NCI-H1694 treated with DMSO at 0.1 percent for 48 hours (cell line): ENCODE measurements around the gene CTTNBP2NL.
"Not testable (repeated sequence)": the region's sequence is repeated elsewhere in the genome, so short reads cannot be mapped to it uniquely, and the experiment has no call there.

ENCODE experiments used
- DNase-seq: peaks from one replicate; lab custom pipeline; 2025; lab: John Stamatoyannopoulos, UW

CTTNBP2NL gene

GRCh38 chr1:112464501-112464900 is 68.5 kb downstream of the CTTNBP2NL start:
- no peak for DNase-seq

GRCh38 chr1:112465122-112465521 is 69.1 kb downstream of the CTTNBP2NL start:
- no peak for DNase-seq

DNA sequence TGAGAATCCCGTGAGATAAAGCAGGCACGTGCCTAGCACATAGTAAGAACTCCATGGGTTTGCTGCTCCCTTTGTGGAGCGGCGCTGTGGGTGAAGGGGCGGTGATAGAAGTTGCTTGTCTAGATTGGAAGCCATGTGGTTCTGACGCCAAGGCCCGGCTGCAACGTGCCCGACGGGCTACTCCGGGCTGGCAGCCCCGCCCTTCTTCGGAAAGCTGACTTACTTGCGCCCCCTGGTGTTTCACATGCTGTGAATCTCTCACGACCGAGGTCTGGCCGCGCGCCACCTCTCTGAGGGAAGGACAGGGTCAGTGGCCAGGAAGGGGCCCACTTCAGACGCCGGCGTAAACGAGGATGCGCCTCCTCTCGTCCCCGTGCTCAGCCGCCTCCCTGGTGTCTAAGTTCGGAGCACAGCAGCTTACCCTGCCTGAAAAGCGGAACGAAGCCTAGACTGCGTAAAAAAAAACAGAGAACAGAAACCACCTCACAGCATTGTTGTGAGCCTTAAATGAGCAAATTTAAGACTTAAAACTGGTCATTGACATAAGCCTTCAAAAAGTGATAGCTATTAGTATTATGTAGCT is 70.2 kb downstream of the CTTNBP2NL start:
- peak; percentile 78 for DNase-seq

- DNase-seq, result not testable (repeated sequence)
Observed at GRCh38 chr1:112470324-112470723, 74.3 kb downstream of the CTTNBP2NL start.

GRCh38 chr1:112470966-112471365 is 75.0 kb downstream of the CTTNBP2NL start:
- no peak for DNase-seq

GRCh38 chr1:112472142-112472541 is 76.1 kb downstream of the CTTNBP2NL start:
- DNase-seq, result no peak

DNA sequence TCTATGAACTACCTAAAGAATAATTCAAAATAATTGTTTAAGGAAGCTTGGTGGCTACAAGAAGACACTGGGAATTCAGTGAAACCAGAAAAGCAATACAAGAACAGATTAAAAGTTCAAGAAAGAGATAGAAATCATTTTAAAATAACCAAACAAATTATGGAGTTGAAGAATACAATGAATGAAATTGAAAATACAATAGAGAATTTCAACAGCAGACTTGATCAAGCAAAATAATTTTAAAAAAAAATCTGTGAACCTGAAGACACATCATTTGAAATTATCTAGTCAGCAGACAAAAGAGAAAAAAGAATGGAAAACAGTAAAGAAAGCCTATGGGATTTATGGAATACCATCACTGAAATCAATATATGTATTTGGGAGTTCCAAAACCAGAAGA is 81.5 kb downstream of the CTTNBP2NL start:
- no peak for DNase-seq

DNA sequence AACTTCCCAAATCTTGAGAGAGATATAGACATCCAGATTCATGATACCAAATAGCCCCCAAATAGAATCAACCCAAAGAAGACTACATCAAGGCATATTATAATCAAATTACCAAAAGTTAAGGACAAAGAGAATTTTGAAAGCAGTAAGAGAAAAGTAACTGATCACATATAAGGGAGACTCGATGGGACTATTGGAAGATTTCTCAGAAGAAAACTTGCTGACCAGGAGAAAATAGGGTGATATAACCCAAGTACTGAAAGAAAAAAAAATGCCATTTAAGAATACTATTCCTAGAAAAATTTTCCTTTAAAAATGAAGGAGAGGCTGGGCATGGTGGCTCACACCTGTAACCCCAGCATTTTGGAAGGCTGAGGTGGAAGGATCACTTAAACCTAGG is 82.3 kb downstream of the CTTNBP2NL start:
- no peak for DNase-seq

- DNase-seq, result not testable (repeated sequence)
Observed at GRCh38 chr1:112486063-112486462, 90.0 kb downstream of the CTTNBP2NL start.

DNA sequence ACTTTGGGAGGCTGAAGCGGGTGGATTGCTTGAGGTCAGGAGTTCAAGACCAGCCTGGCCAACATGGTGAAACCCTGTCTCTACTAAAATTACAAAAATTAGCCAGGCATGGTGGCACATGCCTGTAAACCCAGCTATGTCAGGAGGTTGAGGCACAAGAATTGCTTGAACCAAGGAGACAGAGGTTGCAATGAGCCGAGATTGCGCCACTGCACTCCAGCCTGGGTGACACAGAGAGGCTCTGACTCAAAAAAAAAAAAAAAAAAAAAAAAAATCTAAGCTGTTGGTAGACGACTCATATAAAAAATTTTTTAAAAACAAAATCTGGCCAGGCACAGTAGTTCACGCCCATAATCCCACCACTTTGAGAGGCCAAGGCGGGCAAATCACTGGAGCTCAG is 91.7 kb downstream of the CTTNBP2NL start:
- DNase-seq, result not testable (repeated sequence)

DNA sequence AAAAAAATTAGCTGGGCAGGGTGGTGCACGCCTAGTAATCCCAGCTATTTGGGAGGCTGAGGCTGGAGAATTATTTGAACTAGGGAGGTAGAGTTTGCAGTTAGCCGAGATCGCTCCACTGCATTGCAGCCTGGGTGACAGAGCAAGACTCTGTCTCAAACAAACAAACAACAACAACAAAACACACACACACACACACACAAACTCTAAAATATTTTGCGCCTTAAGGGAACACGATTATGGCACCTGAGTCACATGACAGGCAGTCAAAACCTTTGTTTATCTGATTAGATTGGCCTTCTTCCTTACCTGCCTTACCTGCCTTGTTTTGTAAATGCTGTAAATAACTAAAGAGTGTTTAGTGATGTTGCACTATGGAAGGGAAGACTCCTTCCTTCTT is 92.1 kb downstream of the CTTNBP2NL start:
- no peak for DNase-seq

GRCh38 chr1:112492076-112492475 is 96.1 kb downstream of the CTTNBP2NL start:
- DNase-seq, result no peak

DNA sequence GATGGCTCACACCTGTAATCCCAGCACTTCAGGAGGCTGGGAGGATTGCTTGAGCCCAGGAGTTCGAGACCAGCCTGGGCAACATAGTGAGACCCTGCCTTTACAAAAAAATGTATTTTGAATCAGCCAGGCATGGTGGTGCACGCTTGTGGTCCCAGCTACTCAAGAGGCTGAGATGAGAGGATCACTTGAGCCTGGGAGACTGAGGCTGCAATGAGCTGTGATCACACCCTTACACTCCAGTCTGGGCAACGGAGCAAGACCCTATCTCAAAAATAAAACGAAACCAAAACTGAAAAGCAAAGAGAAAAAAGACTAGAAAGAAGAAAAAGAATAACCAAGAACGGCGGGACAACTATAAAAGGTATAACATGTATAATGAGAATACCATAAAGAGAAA is 97.3 kb downstream of the CTTNBP2NL start:
- no peak for DNase-seq

DNA sequence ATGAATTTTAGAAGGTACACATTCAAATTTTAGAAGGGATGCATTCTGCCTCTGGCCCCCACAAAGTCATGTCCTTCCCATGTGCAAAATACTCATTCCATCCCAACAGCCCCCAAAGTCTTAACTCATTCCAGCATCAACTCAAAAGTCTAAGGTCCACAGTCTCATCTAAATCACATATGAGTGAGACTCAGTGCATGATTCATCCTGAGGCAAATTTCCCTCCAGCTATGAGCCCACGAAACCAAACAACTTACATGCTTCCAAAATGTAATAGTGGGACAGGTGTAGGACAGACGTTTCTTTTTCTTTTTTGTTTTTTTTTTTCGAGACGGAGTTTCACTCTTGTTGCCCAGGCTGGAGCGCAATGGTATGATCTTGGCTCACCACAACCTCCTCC is 100.3 kb downstream of the CTTNBP2NL start:
- no peak for DNase-seq

GRCh38 chr1:112501810-112502641 is 106.0 kb downstream of the CTTNBP2NL start:
- DNase-seq, result peak; percentile 35

- DNase-seq, result no peak
Observed at GRCh38 chr1:112502826-112503225, 106.8 kb downstream of the CTTNBP2NL start.

DNA sequence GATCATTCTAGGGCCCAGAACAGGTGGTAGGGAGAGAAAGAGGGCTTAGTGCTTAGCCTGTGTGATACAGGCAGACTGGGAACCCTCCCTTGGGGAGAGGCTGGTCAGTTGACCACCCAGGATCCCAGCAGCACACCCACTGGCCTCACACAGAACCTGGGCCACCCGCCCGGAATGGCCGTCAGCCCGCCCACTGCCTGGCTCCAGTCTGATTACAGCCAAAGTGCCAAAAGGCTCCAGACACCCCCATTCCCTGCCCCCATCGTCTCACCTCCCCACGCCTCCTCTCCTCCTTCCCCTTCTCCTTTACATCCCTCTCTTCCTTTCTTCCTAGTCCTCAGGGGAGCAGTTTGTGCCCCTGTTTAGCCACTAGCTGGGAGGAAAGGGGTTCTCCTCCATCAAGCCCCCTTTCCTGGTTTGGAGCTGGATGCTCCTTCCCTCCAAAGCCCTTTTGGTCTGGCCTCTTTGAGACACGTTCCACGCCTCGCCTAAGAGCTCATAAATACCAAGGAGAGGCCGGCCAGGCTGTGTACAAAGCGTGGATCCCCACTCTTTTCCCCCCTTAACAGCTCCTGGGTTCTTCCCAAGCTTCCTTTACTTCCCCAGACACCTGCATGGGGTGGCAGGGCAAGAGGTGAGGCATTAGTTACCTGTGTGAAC is 108.1 kb downstream of the CTTNBP2NL start:
- DNase-seq, result no peak

DNA sequence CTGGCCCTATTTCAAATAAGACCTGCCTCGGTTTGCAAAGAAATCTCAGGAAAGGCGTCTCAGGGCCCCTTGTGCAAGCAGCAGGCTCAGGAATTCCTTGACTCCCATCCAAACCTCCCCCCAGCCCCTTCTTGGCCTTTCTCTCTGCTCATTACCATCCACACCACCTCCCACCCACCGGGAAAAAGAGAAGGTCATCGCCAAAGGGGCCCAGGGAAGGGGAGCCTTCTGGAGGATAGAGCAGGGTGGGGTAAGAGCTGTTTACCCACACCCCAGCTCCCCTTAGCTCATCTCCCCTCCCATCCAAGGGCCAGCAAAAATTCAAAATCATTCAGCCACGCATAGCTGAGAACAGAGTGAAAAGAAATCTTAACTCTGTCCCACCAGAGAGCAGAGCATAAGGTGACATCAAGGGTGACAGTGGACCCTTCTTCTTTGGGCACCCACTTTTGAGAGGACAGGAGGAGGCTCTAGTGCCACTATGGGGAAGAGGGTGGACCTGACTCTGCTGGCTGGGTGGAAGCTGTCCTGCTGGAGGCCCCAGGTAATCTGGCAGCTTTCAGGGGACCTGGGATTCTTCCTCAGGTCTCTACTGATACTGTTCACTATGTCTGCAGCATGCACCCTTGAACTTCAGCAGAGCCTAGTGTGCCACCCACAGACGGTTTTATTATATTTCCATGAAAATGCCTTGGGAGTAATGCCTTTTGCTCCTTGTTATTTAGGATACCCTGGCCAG is 108.8 kb downstream of the CTTNBP2NL start:
- DNase-seq, result no peak

- no peak for DNase-seq
Observed at GRCh38 chr1:112505400-112505785, 109.4 kb downstream of the CTTNBP2NL start.

DNA sequence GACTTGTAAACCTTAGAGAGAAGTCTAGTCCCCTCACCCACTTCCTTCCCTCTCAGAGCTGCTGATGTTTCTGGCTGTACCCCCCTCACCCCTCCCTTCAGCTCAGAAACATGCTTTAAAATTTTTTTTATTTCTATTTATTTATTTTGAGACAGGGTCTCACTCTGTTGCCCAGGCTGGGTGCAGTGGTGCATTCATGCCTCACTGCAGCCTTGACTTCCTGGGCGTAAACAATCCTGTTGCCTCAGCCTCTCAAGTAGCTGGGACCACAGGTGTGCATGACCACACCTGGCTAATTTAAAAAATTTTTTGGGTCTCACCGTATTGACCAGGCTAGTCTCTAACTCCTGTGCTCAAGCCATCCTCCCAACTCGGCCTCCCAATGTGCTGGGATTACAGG is 109.9 kb downstream of the CTTNBP2NL start:
- DNase-seq, result no peak

- DNase-seq, result no peak
Observed at GRCh38 chr1:112506306-112506705, 110.3 kb downstream of the CTTNBP2NL start.

DNA sequence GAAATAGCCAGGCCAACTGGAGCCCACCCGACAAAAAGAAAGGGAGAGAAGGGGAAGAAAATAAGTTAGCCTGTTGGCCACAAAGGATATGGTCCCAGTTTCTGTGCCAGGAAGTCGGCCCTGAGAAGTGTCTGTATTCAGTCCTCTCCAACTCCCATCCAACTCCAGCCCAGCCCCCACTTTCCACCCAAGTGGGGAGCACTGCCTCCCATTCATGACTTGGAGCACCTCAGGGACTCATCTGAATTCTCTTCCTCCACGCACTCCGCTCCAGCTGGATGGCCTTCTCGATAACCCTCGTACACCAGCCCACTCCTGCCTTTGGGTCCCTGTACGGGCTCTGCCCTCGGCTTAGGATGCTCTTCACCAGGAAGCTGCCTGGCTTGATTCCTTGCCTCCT is 110.7 kb downstream of the CTTNBP2NL start:
- no peak for DNase-seq
